NCI-H2196 treated with DMSO at 0.1 percent for 48 hours (cell line): ENCODE results near the gene WASHC2A.
"Not testable (repeated sequence)": the region's sequence is repeated elsewhere in the genome, so short reads cannot be mapped to it uniquely, and the experiment has no call there.

Experiments
- DNase-seq: peaks from one replicate; lab custom pipeline; 2025; ENCODE audit not compliant: unreplicated experiment; lab: John Stamatoyannopoulos, UW

WASHC2A gene

DNA sequence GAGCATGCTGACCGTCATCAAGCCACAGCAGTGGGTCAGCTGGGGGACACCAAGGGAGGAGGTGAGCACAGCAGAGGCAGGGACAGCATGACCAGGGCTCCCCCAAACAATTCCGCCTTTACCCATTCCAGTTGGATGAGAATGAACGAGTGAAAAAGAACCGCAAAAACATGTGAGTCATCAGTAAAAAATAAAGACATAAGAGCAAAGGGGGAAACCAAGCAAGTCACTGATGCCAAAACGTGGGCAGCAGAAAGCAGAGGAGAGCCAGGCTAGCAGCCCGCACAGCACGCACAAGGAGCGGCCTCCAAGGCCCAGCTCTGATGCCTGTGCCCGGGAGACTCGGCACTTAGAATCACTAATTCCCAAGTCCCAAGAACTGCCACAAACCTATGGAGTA, 7.8 kb upstream of the WASHC2A start:
- DNase-seq: not testable (repeated sequence)

GRCh38 chr10:50061548-50061947, 6.2 kb upstream of the WASHC2A start:
- DNase-seq: not testable (repeated sequence)

DNA sequence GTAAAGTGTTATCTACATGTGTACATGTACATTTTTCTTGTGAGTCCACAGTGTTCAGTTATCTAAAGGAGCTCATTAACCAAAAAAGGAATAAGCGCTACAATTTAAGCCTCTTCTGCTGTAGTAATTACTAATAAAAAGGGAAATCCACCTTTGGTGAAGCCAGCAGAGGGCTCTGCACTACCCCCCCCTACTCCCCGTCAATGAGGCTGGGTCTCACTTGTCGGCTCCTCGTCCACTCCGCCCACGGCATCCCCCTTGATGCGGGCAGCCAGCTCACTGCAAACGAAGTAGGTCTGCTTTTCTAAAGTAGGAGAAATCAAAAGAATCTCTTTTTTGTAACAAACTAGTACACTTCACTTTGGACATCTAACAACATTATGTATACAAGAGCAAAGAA, 4.7 kb upstream of the WASHC2A start:
- DNase-seq: no peak

DNA sequence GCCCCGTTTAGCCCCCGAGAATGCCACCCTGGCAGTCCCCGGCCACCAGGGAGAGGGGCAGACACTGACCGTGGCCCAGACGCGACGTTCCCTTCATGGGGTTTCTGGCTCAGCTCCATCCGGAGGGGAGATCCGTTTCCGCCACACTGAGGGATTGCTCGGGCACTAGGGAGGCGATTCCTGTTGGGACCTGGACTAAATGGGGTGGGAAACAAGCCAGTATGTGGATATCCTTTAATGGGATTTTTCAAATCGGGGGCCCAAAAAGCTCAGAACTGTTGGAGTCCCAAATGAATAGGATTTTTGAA, 552 bp downstream of the WASHC2A start:
- not testable (repeated sequence) for DNase-seq

DNA sequence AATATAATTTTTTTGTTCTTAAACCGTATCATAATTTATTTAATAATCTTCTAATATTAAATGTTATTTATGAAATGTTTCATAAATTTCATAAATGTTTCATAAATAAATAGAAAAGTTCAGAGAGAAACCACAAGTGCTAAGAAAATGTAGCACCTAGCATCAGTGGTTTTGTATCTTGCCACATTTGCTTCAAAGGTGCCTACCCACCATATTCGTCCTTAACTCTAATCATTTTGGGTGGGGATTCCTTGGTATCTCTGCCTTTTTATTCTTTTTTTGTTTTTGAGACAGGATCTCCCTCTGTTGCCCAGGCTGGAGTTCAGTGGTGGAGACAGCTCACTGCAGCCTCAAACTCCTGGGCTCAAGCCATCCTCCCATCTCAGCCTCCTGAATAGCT, 7.4 kb downstream of the WASHC2A start:
- not testable (repeated sequence) for DNase-seq

GRCh38 chr10:50075544-50075943, 7.8 kb downstream of the WASHC2A start:
- DNase-seq: not testable (repeated sequence)

GRCh38 chr10:50091304-50091703, 23.6 kb downstream of the WASHC2A start:
- DNase-seq: not testable (repeated sequence)

- not testable (repeated sequence) for DNase-seq
Observed at GRCh38 chr10:50092928-50093327, 25.2 kb downstream of the WASHC2A start.

DNA sequence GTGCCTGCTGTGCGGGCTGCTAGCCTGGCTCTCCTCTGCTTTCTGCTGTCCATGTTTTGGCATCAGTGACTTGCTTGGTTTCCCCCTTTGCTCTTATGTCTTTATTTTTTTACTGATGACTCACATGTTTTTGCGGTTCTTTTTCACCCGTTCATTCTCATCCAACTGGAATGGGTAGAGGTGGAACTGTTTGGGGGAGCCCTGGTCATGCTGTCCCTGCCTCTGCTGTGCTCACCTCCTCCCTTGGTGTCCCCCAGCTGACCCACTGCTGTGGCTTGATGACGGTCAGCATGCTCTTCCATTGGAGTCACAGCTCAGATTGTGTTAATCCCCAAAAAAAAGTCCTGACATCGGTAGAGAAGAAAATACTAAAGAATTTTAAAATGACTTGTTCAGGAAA, 26.9 kb downstream of the WASHC2A start:
- DNase-seq: not testable (repeated sequence)

GRCh38 chr10:50095402-50095801, 27.6 kb downstream of the WASHC2A start:
- not testable (repeated sequence) for DNase-seq

GRCh38 chr10:50096722-50097121, 29.0 kb downstream of the WASHC2A start:
- DNase-seq: not testable (repeated sequence)

- DNase-seq: not testable (repeated sequence)
Observed at GRCh38 chr10:50098645-50099044, 30.9 kb downstream of the WASHC2A start.

- not testable (repeated sequence) for DNase-seq
Observed at GRCh38 chr10:50101139-50101582, 33.4 kb downstream of the WASHC2A start.

GRCh38 chr10:50101747-50102146, 34.0 kb downstream of the WASHC2A start:
- DNase-seq: not testable (repeated sequence)

DNA sequence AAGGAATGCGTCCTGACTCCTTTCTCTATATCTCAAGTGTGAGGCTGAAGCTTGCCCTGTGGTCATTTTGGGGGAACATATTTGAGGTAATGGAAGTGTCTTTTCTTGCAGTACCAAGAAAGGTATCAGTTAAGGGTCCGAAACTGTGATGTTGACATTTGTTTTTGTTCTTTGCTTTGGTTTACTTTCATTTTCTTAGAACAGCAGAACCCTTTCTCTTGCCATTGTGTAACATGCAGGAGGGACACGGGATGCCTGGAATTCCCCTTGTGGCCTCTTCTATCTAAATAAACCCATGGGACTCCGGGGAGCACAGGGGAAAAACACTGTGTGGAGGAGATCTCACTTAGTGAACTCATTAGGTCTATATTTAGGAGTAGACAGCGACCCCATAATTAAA, 34.5 kb downstream of the WASHC2A start:
- not testable (repeated sequence) for DNase-seq

DNA sequence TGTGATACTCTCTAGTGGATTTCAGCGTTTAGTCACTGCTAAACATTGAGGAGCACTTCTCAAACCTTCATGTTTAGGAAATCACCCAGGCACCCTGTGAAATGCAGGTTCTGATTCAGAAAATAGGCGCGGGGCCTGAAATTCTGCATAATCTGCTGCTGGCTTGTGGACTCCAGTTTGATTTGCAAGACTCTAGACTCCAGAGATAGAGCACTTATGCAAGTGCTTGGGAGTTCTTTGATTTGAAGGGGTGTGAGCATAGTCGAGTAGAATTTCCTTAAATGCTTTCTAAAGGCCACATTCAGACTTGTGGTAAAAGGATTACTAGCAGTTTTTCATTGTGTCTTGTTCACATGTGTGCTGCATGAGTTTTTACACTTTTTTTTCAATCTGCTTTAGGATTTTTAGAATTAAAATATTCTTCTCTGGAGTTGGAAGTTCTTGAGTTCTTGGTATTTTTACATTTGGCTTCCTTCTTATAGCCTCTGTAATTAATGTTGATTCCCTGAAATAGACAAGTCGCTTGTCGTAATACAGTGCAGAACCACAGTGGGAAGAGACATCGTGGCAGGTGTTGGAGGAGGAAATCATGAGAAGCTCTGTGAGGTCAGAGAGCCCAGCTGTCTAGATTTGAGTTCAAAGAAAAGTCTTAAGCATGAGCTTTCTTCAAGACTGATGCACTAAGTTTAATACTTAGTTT, 41.4 kb downstream of the WASHC2A start:
- not testable (repeated sequence) for DNase-seq

DNA sequence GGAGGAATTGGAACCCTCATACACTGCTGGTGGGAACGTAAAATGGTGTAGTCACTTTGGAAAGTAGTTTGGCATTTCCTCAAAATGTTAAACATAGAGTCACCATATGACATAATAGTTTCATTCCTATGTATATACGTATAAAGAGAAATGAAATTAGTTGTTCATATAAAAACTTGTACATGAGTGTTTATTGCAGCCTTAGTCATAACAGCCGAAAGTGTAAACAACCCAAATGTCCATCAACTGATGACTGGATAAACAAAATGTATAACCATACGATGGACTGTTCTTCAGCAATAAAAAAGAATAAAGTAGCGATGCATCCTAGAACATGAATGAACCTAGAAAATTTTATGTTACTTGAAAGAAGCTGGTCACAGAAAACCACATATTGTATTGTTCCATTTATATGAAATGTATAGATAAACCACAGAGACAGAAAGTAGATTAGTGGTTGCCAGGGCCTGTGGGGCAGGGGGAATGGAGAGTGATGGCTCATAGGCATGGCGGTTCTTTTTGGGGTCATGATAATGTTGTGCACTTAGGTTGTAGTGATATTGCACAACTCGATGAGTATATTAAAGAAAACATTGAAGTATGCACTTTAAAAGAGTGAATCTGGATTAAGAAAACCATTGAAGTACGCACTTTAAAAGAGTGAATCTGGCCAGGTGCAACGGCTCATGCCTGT, 44.8 kb downstream of the WASHC2A start:
- not testable (repeated sequence) for DNase-seq

- not testable (repeated sequence) for DNase-seq
Observed at GRCh38 chr10:50126765-50127164, 59.0 kb downstream of the WASHC2A start.

DNA sequence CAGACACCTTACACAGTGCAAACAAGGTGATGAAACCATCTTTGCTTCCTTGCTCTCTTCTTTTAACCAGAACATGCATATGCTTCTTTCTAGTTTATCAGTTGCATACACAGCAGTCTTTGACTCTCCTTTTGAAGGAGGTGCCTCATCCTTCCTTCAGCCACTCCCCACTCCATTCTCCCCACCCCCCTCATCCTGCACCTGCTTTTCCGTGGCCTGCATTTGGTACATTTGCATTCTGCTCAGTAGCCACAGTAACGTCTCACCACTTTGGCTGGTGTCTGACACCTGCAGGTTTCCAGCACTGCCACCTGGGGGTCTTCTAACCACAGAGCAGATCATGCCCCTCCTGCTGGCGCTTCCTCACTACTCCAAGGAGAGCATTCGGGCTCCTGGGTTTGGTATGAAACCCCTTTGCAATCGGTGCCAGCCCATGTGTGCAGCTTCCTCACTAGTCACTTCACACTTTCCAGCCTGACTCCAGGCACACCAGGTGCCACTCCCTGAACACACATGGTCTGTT, 60.1 kb downstream of the WASHC2A start:
- not testable (repeated sequence) for DNase-seq

- not testable (repeated sequence) for DNase-seq
Observed at GRCh38 chr10:50131245-50131965, 63.7 kb downstream of the WASHC2A start.

GRCh38 chr10:50132322-50132721, 64.6 kb downstream of the WASHC2A start:
- not testable (repeated sequence) for DNase-seq
